Coronary artery (tissue), 2 donors: Measurements from ENCODE around the gene INPP5A.

Experiments
- DNase-seq: peaks from one replicate; pipeline ENCODE4 v3.0.0-alpha.2; 2017; ENCODE audit warnings: low spot score
- H3K27ac ChIP-seq, 2 donors: fragments of 200-600 bp; sonication (generic); one replicate each; pipeline ENCODE4 v1.5.1; 2016 to 2019
- H3K4me3 ChIP-seq: fragments of 200-600 bp; sonication (generic); 2 replicates; pipeline ENCODE4 v1.5.1; 2016; ENCODE audit warnings: mild to moderate bottlenecking, moderate library complexity
- CTCF ChIP-seq: fragments of 200-600 bp; sonication (generic); IDR thresholded peaks from one replicate; pipeline ENCODE4 v1.5.1; 2019; ENCODE audit warnings: antibody characterized with exemption

INPP5A gene

GRCh38 chr10:132681858-132682755 is 144.5 kb downstream of the INPP5A start:
- DNase-seq: peak; percentile 53
- H3K27ac ChIP-seq: no peak overlapping the region
- no peak overlapping the region for H3K4me3 ChIP-seq
- no peak for TF ChIP-seq CTCF

- no peak overlapping the region for H3K4me3 ChIP-seq
- peak overlapping the region; percentile 46 to 62 for H3K27ac ChIP-seq
- TF ChIP-seq CTCF: no peak
- DNase-seq: peak; percentile 63
Measured at GRCh38 chr10:132684164-132684891, 146.7 kb downstream of the INPP5A start.

- Histone ChIP-seq H3K4me3 (peak overlapping the region; percentile 38), H3K27ac (peak overlapping the region; percentile 46 to 66)
- DNase-seq: peak; percentile 75
- TF ChIP-seq CTCF: no peak
Measured at GRCh38 chr10:132685101-132685891, 147.7 kb downstream of the INPP5A start.

GRCh38 chr10:132685921-132686680 is 148.5 kb downstream of the INPP5A start:
- peak overlapping the region; percentile 38 for H3K4me3 ChIP-seq
- TF ChIP-seq CTCF: no peak
- H3K27ac ChIP-seq: peak overlapping the region in 1 of 2 donors; percentile 66
- DNase-seq: peak; percentile 43

GRCh38 chr10:132687181-132687892 is 149.8 kb downstream of the INPP5A start:
- DNase-seq: peak; percentile 53
- Histone ChIP-seq H3K27ac (no peak overlapping the region), H3K4me3 (no peak overlapping the region)
- no peak for TF ChIP-seq CTCF
